ENCODE data around the gene RFNG. TPM values are rescaled to one million over a fixed set of nuclear protein-coding genes. Genes with fewer than 3 reads are reported as not detected.
"Not testable (repeated sequence)": the region's sequence is repeated elsewhere in the genome, so short reads cannot be mapped to it uniquely, and the experiment has no call there.

Gene RFNG
- total RNA-seq, 1 donor from 2014 or later = 35.8 TPM

DNA sequence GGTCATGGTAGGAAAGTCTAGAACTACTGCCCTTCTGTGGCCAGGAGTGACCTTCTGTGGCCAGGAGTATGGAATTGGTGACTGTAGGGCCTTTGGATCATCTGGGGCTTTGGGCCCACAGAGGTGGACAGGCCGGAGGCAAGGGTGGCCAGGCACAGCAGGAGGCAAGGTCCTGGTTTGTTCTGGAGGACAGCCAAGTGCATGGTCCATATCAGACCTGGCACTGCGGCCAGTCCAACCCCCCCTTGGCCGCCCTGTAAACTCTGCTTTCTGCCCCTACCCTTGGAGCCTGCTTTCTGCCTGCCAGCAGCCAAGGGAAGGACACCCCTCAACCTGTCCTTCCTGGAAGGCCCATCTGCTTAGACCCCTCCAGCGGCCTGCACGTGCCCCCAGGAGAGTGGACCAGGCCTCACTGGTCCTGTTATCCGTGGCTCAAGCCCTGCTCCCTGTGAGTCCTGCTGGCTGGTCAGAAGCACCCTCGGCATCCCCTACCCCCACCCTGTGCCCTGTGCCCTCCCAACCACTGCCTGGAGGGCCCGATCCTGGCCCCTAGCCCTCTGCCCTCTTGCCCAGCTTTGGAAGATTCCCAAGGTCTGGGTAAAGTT is 11.8 kb downstream of the RFNG start:
- TF ChIP-seq, protein P1, sequence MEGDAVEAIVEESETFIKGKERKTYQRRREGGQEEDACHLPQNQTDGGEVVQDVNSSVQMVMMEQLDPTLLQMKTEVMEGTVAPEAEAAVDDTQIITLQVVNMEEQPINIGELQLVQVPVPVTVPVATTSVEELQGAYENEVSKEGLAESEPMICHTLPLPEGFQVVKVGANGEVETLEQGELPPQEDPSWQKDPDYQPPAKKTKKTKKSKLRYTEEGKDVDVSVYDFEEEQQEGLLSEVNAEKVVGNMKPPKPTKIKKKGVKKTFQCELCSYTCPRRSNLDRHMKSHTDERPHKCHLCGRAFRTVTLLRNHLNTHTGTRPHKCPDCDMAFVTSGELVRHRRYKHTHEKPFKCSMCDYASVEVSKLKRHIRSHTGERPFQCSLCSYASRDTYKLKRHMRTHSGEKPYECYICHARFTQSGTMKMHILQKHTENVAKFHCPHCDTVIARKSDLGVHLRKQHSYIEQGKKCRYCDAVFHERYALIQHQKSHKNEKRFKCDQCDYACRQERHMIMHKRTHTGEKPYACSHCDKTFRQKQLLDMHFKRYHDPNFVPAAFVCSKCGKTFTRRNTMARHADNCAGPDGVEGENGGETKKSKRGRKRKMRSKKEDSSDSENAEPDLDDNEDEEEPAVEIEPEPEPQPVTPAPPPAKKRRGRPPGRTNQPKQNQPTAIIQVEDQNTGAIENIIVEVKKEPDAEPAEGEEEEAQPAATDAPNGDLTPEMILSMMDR (conservative IDR thresholded peaks at IDR 0.05; ENCODE audit: low read depth, low read length) = no peak
- no peak for DNase-seq (ENCODE audit: low read depth)
- H3K4me3 ChIP-seq (ENCODE audit: low read depth, low read length) = no peak overlapping the region

DNA sequence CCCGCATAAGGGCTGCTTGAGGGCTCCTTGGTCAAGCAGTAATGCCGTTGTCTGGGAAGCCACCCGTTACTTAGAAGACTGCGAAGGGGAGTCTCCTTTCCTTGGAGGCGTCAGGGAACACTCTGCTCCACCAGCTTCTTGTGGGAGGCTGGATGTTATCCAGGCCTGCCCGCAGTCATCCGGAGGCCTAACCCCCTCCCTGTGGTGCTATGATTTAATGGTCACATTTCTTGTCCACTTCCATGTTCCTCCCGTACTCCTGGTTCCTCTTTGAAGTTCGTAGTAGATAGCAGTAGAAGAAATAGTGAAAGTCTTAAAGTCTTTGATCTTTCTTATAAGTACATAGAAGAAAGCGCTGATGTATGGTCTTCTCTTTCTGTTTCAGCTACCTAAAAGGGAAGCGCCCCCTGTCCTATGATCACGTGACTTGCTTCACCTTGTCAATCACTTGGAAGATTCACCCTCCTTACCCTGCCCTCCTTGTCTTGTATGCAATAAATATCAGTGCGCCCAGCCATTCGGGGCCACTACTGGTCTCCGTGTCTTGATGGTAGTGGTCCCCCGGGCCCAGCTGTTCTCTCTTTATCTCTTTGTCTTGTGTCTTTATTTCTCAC is 12.7 kb downstream of the RFNG start:
- not testable (repeated sequence) for DNase-seq (ENCODE audit: low read depth); H3K4me3 ChIP-seq (ENCODE audit: low read depth, low read length)

DNA sequence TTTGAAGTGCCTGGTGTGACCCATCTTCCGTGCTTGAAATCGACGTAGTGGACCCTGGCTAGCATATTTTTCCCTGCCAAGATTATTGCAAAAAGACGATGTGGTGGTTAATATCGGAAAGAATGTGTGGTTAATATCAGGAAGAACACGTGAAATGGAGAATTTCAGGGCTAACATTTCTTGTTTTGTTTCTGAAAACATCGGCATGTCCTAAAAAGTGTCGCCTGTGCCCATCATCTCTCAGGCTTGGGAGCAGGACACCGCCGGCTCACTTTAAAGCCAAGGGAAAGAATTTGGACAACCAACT is 13.8 kb downstream of the RFNG start:
- TF ChIP-seq, protein P1 (conservative IDR thresholded peaks at IDR 0.05; ENCODE audit: low read depth, low read length) = no peak
- peak overlapping the region; percentile 70 for H3K4me3 ChIP-seq (ENCODE audit: low read depth, low read length)
- no peak for DNase-seq (ENCODE audit: low read depth)

DNA sequence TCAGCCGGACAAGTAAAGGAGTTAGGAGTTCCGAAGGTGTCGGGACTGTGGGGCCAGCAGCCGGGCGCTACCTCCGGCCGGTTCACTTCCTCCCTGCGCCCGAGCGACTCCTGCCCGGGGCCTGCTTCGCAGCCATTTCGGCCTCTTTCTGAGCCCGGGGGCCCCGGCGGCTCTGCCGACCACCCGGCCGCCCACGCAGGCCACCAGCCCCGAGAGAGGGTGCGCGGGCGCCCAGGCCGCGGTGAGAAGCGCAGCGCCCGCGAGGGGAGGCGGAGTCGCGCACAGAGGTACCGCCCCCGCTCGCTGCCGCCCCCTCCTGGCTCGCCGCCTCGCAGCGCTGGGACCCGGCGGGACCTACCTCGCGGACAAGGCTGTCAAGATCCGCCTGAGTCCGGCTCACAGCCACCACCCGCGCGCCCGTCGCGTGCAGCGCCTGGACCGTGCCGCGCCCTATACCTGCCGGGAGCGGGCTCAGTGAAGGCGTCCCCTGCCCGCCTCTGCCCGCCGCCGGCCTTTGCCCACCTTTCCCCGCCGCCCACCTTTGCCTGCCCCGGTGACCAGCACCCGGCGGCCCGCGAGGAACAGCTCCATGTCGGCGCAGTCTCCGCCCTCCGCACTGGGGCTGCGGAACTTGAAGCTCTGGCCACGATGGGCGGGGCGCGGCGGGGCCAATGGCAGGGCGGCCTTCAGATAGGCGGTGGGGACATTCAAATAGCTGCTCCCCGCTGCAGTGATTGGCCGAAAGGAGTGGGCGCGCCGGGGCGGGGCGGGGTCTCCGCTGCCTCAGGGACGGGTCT is 14.3 kb downstream of the RFNG start, which contains the start of gene DCXR:
TSS of gene DCXR (minus strand) at position 606 of the 797 bp plus-strand sequence. CDS start at position 591, 15 bp downstream.
- TF ChIP-seq, protein P1 (conservative IDR thresholded peaks at IDR 0.05; ENCODE audit: low read depth, low read length) = peak; percentile 62
- peak; percentile 42 for DNase-seq (ENCODE audit: low read depth)
- H3K4me3 ChIP-seq (ENCODE audit: low read depth, low read length) = peak within 1 kb of the TSS; percentile 70

DNA sequence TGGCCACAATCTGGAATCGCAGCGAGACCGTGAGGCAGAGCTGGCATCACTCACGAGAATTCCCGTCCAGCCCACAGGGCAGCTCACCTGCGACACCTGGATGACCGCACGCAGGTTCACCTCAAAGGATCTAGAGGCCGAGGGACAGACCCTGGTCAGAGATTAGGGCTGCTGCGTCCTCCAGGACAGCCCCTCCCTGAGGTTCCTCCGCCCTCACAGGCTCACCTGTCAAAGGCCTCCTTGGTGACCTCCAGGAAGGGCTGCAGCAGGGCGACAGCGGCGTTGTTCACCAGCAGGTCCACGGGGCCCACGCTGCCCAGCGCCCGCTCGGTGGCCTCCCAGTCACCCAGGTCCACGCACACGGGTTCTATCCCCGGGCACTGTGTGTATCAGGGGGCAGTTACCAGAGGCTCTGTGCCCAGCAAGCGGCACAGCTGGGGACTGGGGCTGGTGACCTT is 14.9 kb downstream of the RFNG start:
- H3K4me3 ChIP-seq (ENCODE audit: low read depth, low read length) = peak overlapping the region; percentile 70
- no peak for DNase-seq (ENCODE audit: low read depth)
- TF ChIP-seq, protein P1 (conservative IDR thresholded peaks at IDR 0.05; ENCODE audit: low read depth, low read length) = no peak

DNA sequence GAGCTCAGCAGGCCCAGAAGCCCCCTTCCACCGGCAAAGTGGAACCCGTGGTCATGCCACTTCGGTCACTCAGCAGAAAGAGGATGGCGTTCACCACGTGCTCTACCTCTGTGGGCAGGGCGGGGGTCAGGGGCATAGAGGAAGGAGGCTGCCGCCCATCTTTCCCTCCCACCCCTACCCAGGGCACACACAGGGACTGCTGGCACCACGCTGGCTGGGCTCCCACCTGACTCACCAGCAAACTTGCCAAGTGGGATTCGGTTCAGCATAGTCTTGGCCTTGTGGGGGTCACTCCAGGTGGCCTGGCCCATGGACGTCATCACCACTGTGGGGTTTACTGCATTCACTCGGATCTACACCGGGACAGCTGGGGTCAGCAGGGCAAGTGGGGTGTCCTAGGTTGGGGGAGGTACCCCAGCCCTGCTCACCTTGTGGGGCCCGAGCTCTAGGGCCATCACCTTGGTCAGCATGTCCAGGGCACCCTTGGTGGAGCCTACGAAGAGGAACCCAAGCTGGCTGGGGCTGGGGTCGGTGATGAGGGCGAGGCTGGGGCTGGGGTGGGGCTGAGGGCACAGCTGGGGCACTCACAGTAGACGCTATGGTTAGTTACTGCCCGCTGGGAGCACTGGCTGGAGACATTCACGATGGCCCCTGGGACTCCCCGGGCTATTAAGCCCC is 15.5 kb downstream of the RFNG start:
- DNase-seq (ENCODE audit: low read depth) = no peak
- H3K4me3 ChIP-seq (ENCODE audit: low read depth, low read length) = peak overlapping the region; percentile 70
- TF ChIP-seq, protein P1 (conservative IDR thresholded peaks at IDR 0.05; ENCODE audit: low read depth, low read length) = no peak

DNA sequence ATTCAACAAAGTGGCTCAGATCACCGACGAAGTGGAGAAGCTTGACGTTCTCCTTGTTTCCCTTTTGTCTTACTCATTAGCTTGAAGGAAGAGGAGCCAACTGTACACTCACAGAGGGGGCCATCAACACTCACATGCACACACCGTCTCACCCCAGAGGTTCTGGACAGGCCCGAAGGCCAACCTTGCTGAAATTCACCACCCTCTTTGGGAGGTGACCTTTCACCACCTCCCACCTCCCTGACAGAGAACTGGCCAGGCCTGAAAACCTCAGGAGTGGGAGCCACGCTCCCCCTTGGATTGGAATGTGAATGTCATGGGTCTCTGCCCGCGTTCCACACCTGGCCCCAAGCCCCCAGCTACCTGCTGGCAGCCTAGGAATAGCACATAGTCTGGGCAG is 16.1 kb downstream of the RFNG start:
- H3K4me3 ChIP-seq (ENCODE audit: low read depth, low read length) = no peak overlapping the region
- TF ChIP-seq, protein P1 (conservative IDR thresholded peaks at IDR 0.05; ENCODE audit: low read depth, low read length) = no peak
- no peak for DNase-seq (ENCODE audit: low read depth)

All from epithelial cell of proximal tubule (primary cell).